Prostate gland (tissue), 2 donors: ENCODE data around the gene GAMT.

Experiments used
- CTCF ChIP-seq, 4 experiments: fragments of 200-600 bp in 2 of 4; fragments of 450-650 bp in 2 of 4; sonication (generic) in 2 of 4; IDR thresholded peaks; 1 replicate in 3 of 4; 2 replicates in 1 of 4; pipeline ENCODE4 v1.5.1; 2016 to 2019; ENCODE audit warnings: antibody characterized with exemption in 4 of 4, mild to moderate bottlenecking in 2 of 4, moderate library complexity in 2 of 4
- POLR2A ChIP-seq: fragments of 450-650 bp; IDR thresholded peaks from one replicate; pipeline ENCODE4 v1.6.1; 2016; ENCODE audit warnings: antibody characterized with exemption, mild to moderate bottlenecking

- TF ChIP-seq CTCF (IDR thresholded peaks at IDR 0.05) (no peak), POLR2A (no peak)
Measured at GRCh38 chr19:1389033-1389940, 12.1 kb downstream of the GAMT start.
